Parathyroid adenoma (tissue), 2 donors: ENCODE results near the gene PIK3R1.

Source experiments
- H2AFZ ChIP-seq: fragments of 300-600 bp; sonication (generic); one replicate; pipeline ENCODE4 v1.7.0; 2017; ENCODE audit warnings: antibody characterized with exemption, mild to moderate bottlenecking
- H3K27ac ChIP-seq: fragments of 300-600 bp; sonication (generic); one replicate; pipeline ENCODE4 v1.7.0; 2017
- H3K27me3 ChIP-seq: fragments of 300-600 bp; sonication (generic); one replicate; pipeline ENCODE4 v1.7.0; 2017; ENCODE audit warnings: low read length; ENCODE audit not compliant: control insufficient read depth, insufficient read depth
- H3K36me3 ChIP-seq: fragments of 300-600 bp; sonication (generic); one replicate; pipeline ENCODE4 v1.7.0; 2017; ENCODE audit warnings: low read length; ENCODE audit not compliant: control insufficient read depth, insufficient read depth
- H3K4me1 ChIP-seq: fragments of 300-600 bp; sonication (generic); one replicate; pipeline ENCODE4 v1.7.0; 2017; ENCODE audit warnings: control low read depth
- H3K4me2 ChIP-seq: fragments of 300-600 bp; sonication (generic); one replicate; pipeline ENCODE4 v1.7.0; 2017; ENCODE audit warnings: low read length
- H3K4me3 ChIP-seq: fragments of 300-600 bp; sonication (generic); one replicate; pipeline ENCODE4 v1.7.0; 2017; ENCODE audit warnings: low read depth, low read length
- H3K79me2 ChIP-seq: fragments of 300-600 bp; sonication (generic); one replicate; pipeline ENCODE4 v1.7.0; 2017; ENCODE audit warnings: control low read depth
- H3K9ac ChIP-seq: fragments of 300-600 bp; sonication (generic); one replicate; pipeline ENCODE4 v1.7.0; 2017; ENCODE audit warnings: mild to moderate bottlenecking
- H3K9me3 ChIP-seq: fragments of 300-600 bp; sonication (generic); one replicate; pipeline ENCODE4 v1.7.0; 2017; ENCODE audit warnings: low read length; ENCODE audit not compliant: control insufficient read depth
- CTCF ChIP-seq: fragments of 300-600 bp; sonication (generic); IDR thresholded peaks from one replicate; pipeline ENCODE4 v1.7.0; 2017; ENCODE audit warnings: antibody characterized with exemption, mild to moderate bottlenecking
- donor health status: primary hyperparathyroidism.

Gene PIK3R1

GRCh38 chr5:68223904-68224303, 8.3 kb downstream of the PIK3R1 start:
- H3K4me3 ChIP-seq, result no peak overlapping the region

GRCh38 chr5:68224509-68225187, 9.1 kb downstream of the PIK3R1 start:
- no peaks in the 10 kb centered on the region for H3K36me3 ChIP-seq
- H2AFZ ChIP-seq, result no peak overlapping the region
- H3K27ac ChIP-seq, result no peak overlapping the region
- H3K79me2 ChIP-seq, result peaks cover 73% of the 10 kb centered on the region
- TF ChIP-seq CTCF, result no peak
- H3K4me3 ChIP-seq, result no peak overlapping the region
- H3K4me2 ChIP-seq, result no peak overlapping the region
- H3K9ac ChIP-seq, result no peak overlapping the region
- H3K9me3 ChIP-seq, result no peaks in the 10 kb centered on the region
- H3K4me1 ChIP-seq, result peaks cover 14% of the 10 kb centered on the region
- H3K27me3 ChIP-seq, result no peaks in the 10 kb centered on the region

More at GRCh38 chr5:68223904-68224303, 8.3 kb downstream of the PIK3R1 start:
- Histone ChIP-seq H3K36me3 (no peaks in the 10 kb centered on the region), H3K27me3 (no peaks in the 10 kb centered on the region), H3K9me3 (no peaks in the 10 kb centered on the region), H3K79me2 (peaks cover 75% of the 10 kb centered on the region), H3K4me1 (peaks cover 15% of the 10 kb centered on the region), H2AFZ (no peak overlapping the region), H3K4me2 (no peak overlapping the region), H3K9ac (no peak overlapping the region), H3K27ac (no peak overlapping the region)
- no peak for TF ChIP-seq CTCF

- H3K79me2 ChIP-seq, result peaks cover 74% of the 10 kb centered on the region
- H3K4me1 ChIP-seq, result peaks cover 20% of the 10 kb centered on the region
- no peak overlapping the region for H3K9ac ChIP-seq
- TF ChIP-seq CTCF, result no peak
- no peak overlapping the region for H2AFZ ChIP-seq
- H3K27ac ChIP-seq, result no peak overlapping the region
- no peaks in the 10 kb centered on the region for H3K36me3 ChIP-seq
- H3K27me3 ChIP-seq, result no peaks in the 10 kb centered on the region
- H3K9me3 ChIP-seq, result no peaks in the 10 kb centered on the region
- no peak overlapping the region for H3K4me3 ChIP-seq
- H3K4me2 ChIP-seq, result no peak overlapping the region
Observed at GRCh38 chr5:68225188-68225910, 9.8 kb downstream of the PIK3R1 start.

- no peak overlapping the region for H2AFZ ChIP-seq
- no peak overlapping the region for H3K4me2 ChIP-seq
- H3K9me3 ChIP-seq, result no peaks in the 10 kb centered on the region
- H3K9ac ChIP-seq, result no peak overlapping the region
- no peaks in the 10 kb centered on the region for H3K27me3 ChIP-seq
- no peak for TF ChIP-seq CTCF
- peaks cover 27% of the 10 kb centered on the region for H3K4me1 ChIP-seq
- no peaks in the 10 kb centered on the region for H3K36me3 ChIP-seq
- H3K27ac ChIP-seq, result no peak overlapping the region
- no peak overlapping the region for H3K4me3 ChIP-seq
- peaks cover 74% of the 10 kb centered on the region for H3K79me2 ChIP-seq
Observed at GRCh38 chr5:68225911-68226545, 10.5 kb downstream of the PIK3R1 start.
